Mesothelial cell of epicardium (in vitro differentiated cells): ENCODE results near the gene BFSP1. TPM values are rescaled to one million over a fixed set of nuclear protein-coding genes. Genes with fewer than 3 reads are reported as not detected.

ENCODE experiments used
- DNase-seq, 2 experiments: peaks; one replicate each; pipeline ENCODE4 v3.0.0; 2021; ENCODE audit warnings: low spot score in 2 of 2; ENCODE audit not compliant: unreplicated experiment in 2 of 2
- H3K27ac Mint-ChIP-seq: 2 replicates; pipeline ENCODE4 v1.8.0; 2021; ENCODE audit warnings: mixed read lengths
- H3K27me3 Mint-ChIP-seq: 2 replicates; pipeline ENCODE4 v1.8.0; 2021; ENCODE audit warnings: low read depth, mixed read lengths
- H3K36me3 Mint-ChIP-seq: 2 replicates; pipeline ENCODE4 v1.8.0; 2021; ENCODE audit warnings: mixed read lengths
- H3K4me1 Mint-ChIP-seq: 2 replicates; pipeline ENCODE4 v1.8.0; 2021; ENCODE audit warnings: mixed read lengths
- H3K4me3 Mint-ChIP-seq: 2 replicates; pipeline ENCODE4 v1.8.0; 2021; ENCODE audit warnings: mild to moderate bottlenecking, moderate library complexity, mixed read lengths
- H3K9me3 Mint-ChIP-seq: 2 replicates; pipeline ENCODE4 v1.8.0; 2021; ENCODE audit warnings: mixed read lengths
- total RNA-seq: library from RNA; stranded (reverse); gene quantifications from 3 replicates; pipeline ENCODE4 v1.2.1, GENCODE V29; 2021
- TF ChIP-seq, protein P1 (sequence below): fragments of 200-600 bp; sonication (generic); IDR thresholded peaks from one replicate; pipeline ENCODE4 v1.5.0; 2021; ENCODE audit warnings: antibody characterized with exemption; ENCODE audit not compliant: unreplicated experiment

The BFSP1 gene
- total RNA-seq, 1 donor from 2014 or later = 5.2 TPM

DNA sequence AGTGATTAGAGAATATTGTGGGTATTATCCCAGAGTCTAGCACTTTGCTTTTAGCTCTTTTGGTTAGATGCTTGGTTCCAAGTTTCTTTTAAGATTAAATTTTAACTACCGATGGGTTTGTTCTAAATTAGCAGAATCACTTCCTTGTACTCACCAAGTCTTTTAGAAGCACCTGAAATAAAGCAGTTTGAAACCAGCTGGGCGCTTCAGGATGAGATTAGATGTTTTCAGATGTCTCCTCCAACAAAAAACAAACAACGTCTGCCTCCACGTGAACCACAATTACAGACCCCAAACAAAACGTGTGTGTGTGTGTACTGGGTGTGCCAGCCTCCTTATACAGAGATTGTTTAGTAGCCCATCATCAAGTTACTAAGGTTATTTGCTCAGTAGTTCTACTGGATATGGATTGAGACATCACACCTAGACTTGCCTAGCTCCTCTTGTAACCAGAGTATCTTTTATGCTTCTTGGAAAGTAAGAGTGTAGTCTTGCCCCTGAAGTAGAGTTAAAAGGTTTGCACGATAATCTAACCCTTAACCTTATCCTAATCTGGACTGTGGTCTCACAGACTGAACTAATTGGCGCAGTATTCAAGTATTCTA lies 41.0 kb upstream of the BFSP1 start:
- Mint-ChIP-seq H3K27ac (peak overlapping the region; percentile 88), H3K4me1 (peaks cover 47% of the 10 kb centered on the region)
- TF ChIP-seq, protein P1, sequence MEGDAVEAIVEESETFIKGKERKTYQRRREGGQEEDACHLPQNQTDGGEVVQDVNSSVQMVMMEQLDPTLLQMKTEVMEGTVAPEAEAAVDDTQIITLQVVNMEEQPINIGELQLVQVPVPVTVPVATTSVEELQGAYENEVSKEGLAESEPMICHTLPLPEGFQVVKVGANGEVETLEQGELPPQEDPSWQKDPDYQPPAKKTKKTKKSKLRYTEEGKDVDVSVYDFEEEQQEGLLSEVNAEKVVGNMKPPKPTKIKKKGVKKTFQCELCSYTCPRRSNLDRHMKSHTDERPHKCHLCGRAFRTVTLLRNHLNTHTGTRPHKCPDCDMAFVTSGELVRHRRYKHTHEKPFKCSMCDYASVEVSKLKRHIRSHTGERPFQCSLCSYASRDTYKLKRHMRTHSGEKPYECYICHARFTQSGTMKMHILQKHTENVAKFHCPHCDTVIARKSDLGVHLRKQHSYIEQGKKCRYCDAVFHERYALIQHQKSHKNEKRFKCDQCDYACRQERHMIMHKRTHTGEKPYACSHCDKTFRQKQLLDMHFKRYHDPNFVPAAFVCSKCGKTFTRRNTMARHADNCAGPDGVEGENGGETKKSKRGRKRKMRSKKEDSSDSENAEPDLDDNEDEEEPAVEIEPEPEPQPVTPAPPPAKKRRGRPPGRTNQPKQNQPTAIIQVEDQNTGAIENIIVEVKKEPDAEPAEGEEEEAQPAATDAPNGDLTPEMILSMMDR = no peak

DNA sequence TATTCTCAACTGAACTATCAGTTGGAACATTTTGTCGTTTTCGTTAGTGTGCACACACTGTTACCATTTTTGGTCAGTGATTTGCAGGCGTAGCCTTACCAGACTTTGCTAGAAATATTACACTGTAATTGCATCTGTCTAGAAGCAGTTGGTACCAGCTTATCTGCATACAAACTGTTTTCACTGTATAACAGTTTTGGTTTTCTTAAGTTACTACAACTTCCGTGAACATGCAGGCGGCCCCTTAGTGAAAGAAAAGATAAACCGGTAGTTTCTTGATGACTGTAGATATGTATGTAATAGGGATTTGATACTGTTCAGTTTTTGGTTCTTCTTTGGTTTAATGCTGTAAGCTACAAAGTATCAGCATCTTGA lies 40.0 kb upstream of the BFSP1 start:
- TF ChIP-seq, protein P1 = no peak
- H3K9me3 Mint-ChIP-seq = no peaks in the 10 kb centered on the region
- peak overlapping the region; percentile 99 for H3K27ac Mint-ChIP-seq
- DNase-seq = no peak
- no peaks in the 10 kb centered on the region for H3K36me3 Mint-ChIP-seq
- no peaks in the 10 kb centered on the region for H3K27me3 Mint-ChIP-seq
- H3K4me1 Mint-ChIP-seq = peaks cover 47% of the 10 kb centered on the region
- peak overlapping the region; percentile 89 for H3K4me3 Mint-ChIP-seq

More for the DNA sequence above, 41.0 kb upstream of the BFSP1 start:
- Mint-ChIP-seq H3K4me3 (peak overlapping the region; percentile 89), H3K27me3 (no peaks in the 10 kb centered on the region), H3K9me3 (no peaks in the 10 kb centered on the region), H3K36me3 (no peaks in the 10 kb centered on the region)
- DNase-seq = no peak

DNA sequence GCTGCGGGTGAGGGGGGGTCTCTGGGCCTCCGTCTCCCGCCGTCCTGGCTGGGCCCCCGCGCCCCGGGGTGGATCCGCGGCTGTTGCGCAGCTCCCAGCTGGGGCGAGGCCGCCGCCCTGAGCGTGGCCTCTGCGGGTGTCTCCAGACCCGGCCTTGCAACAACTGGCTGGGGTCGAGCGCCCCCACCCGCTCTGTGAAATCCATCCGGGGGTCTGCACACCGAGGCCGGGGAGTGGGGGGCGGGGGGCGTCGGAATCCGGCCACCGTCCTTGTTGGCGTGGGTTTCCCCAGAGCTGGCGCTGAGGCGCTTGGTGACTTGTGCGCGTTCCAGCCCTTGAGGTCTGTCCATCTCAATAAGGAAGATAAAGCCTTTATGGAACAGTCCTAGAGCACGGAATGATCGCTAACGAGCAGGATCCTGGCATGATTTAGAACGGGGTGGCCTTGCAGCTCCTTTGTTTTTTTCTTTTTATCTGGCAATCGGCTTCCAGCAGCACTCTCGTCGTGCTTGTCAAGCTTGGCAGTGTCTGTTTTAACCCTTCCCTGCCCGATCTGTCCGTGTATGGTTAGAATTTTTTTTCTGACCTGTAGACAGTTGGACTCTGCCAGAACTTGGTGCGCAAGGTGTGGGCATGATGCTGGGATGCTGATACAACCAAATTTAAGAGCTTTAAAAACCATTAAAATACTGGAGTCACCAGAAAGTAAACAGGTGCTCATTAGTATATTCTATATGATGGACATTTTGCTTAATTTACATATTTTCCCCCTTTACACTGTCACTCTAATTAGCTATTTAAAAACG lies 39.4 kb upstream of the BFSP1 start:
- H3K36me3 Mint-ChIP-seq = no peaks in the 10 kb centered on the region
- TF ChIP-seq, protein P1 = no peak
- H3K4me3 Mint-ChIP-seq = peak overlapping the region; percentile 89
- DNase-seq = no peak
- H3K27me3 Mint-ChIP-seq = no peaks in the 10 kb centered on the region
- peak overlapping the region; percentile 99 for H3K27ac Mint-ChIP-seq
- no peaks in the 10 kb centered on the region for H3K9me3 Mint-ChIP-seq
- peaks cover 43% of the 10 kb centered on the region for H3K4me1 Mint-ChIP-seq

DNA sequence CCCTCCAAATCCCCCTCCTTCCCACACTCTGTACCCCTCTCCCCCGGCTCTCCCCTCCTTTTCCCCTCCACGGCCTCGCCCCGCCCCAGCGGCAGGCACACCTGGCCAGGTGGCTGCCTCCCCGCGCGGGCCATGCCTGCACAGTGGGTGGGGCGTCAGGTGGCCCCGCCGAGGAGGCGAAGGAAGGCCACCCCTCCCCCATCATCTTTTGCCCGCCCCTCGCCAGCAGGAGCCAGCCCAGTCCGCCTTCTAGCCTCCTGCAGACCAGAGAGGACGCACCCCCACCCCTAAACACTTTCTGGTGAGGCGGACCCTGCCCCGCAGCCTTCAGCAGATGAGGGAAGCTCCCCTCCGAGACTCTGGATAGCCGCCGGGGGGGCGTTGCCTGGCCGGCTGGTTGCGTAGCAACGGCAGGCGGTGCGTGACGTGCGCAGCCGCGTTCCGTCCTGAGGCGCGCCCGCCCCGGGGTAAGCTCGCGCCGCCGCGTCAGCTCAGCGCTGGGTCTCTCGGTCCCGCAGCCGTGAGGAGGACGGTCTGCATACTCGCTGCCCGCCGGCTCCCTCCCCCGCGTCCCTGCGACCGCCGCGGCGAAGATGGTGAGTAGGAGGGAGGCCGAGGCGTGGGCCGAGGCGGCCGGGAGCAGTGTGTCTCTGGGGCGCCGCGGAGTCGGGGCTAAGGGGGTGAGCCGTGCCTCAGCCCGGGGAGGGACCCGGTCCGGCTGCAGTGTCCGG lies 38.6 kb upstream of the BFSP1 start, which contains the start of gene DSTN:
DSTN (plus strand) TSS at position 460 of the 731 bp plus-strand sequence; CDS start at position 594, 134 bp downstream.
- H3K27ac Mint-ChIP-seq = peak within 1 kb of the TSS; percentile 99
- H3K36me3 Mint-ChIP-seq = no peaks in the 10 kb centered on the region
- H3K9me3 Mint-ChIP-seq = no peaks in the 10 kb centered on the region
- peaks cover 51% of the 10 kb centered on the region for H3K4me1 Mint-ChIP-seq
- no peaks in the 10 kb centered on the region for H3K27me3 Mint-ChIP-seq
- peak; percentile 94 to 96 for DNase-seq
- H3K4me3 Mint-ChIP-seq = peak within 1 kb of the TSS; percentile 89
- TF ChIP-seq, protein P1 = no peak

DNA sequence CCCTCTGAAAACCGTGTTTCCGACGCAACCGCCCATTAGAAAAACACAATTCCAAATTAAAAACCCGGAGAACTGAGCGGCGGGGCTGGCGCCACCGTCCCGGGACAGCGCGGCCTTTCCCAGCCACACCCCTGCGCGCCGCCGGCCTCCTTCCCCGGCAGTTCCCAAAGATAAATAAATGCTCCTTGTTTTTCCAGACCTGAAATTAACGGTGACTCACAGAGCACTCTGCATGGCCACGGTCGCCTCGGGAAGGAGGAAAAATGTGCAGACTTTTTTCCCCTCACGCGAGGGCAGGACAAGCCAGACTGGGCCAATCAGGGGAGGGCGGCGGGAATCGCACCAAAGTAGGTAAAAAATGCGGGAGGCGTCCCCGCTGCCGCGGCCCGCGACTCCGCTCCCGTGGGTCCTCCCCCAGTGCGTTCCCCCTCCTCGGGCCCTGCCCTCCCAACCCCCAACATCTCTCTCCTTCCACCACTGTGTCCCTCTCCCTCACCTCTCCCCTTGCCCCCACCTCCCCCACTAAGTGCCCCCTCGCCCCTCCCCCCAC lies 37.9 kb upstream of the BFSP1 start:
- Mint-ChIP-seq H3K4me1 (peaks cover 49% of the 10 kb centered on the region), H3K27me3 (no peaks in the 10 kb centered on the region), H3K36me3 (no peaks in the 10 kb centered on the region)

More for the DNA sequence above, 37.9 kb upstream of the BFSP1 start:
- peak overlapping the region; percentile 95 for H3K27ac Mint-ChIP-seq
- no peaks in the 10 kb centered on the region for H3K9me3 Mint-ChIP-seq
- H3K4me3 Mint-ChIP-seq = peak overlapping the region; percentile 89
- peak; percentile 78 to 86 for DNase-seq
- TF ChIP-seq, protein P1 = no peak
